DOHH2 (cell line): ENCODE measurements around the gene MARCHF9.

Experiments
- H3F3A ChIP-seq: fragments of 200-600 bp; sonication (generic), shearing (Covaris generic); 2 replicates; pipeline ENCODE4 v1.6.0; 2016; ENCODE audit warnings: antibody characterized with exemption, mild to moderate bottlenecking; ENCODE audit not compliant: control insufficient read depth, insufficient read depth
- H3K27ac ChIP-seq: fragments of 200-600 bp; sonication (generic); 2 replicates; pipeline ENCODE4 v1.5.1; 2014; ENCODE audit warnings: low read depth, mild to moderate bottlenecking, low read length, moderate library complexity
- H3K27me3 ChIP-seq: fragments of 200-600 bp; sonication (generic); 2 replicates; pipeline ENCODE4 v1.6.1; 2014; ENCODE audit warnings: mild to moderate bottlenecking, low read length, mixed read lengths; ENCODE audit not compliant: control insufficient read depth
- H3K36me3 ChIP-seq: fragments of 200-600 bp; sonication (generic); 2 replicates; pipeline ENCODE4 v1.6.1; 2014; ENCODE audit warnings: mild to moderate bottlenecking, low read length, moderate library complexity, mixed read lengths; ENCODE audit not compliant: control insufficient read depth
- H3K4me1 ChIP-seq: fragments of 200-600 bp; sonication (generic); 2 replicates; pipeline ENCODE4 v1.6.1; 2014; ENCODE audit warnings: mild to moderate bottlenecking, low read length, mixed read lengths; ENCODE audit not compliant: control insufficient read depth
- H3K4me2 ChIP-seq: fragments of 200-600 bp; sonication (generic); 2 replicates; pipeline ENCODE4 v1.6.0; 2014; ENCODE audit warnings: mild to moderate bottlenecking, low read length, moderate library complexity
- H3K4me3 ChIP-seq: fragments of 200-600 bp; sonication (generic); 2 replicates; pipeline ENCODE4 v1.5.1; 2014; ENCODE audit warnings: mild to moderate bottlenecking, low read length, mixed read lengths
- H3K79me2 ChIP-seq: fragments of 200-600 bp; sonication (generic); 2 replicates; pipeline ENCODE4 v1.6.1; 2014; ENCODE audit warnings: mild to moderate bottlenecking, low read length, mixed read lengths; ENCODE audit not compliant: control insufficient read depth
- H3K9me2 ChIP-seq: fragments of 200-600 bp; sonication (generic); replicated peaks from 2 replicates; pipeline ENCODE4 v1.6.1; 2014; ENCODE audit warnings: mild to moderate bottlenecking, low read length, mixed read lengths; ENCODE audit not compliant: control insufficient read depth
- H3K9me3 ChIP-seq: fragments of 200-600 bp; sonication (generic); 2 replicates; pipeline ENCODE4 v1.6.1; 2014; ENCODE audit warnings: antibody characterized with exemption, low read length, mixed read lengths; ENCODE audit not compliant: control insufficient read depth, insufficient read depth
- H4K20me1 ChIP-seq: fragments of 200-600 bp; sonication (generic); 2 replicates; pipeline ENCODE4 v1.6.0; 2014; ENCODE audit warnings: low read depth, mild to moderate bottlenecking, antibody characterized with exemption, low read length, moderate library complexity; ENCODE audit not compliant: control insufficient read depth, insufficient read depth
- CTCF ChIP-seq: fragments of 200-600 bp; sonication (generic); IDR thresholded peaks from one replicate; pipeline ENCODE4 v1.5.1; 2014; ENCODE audit warnings: antibody characterized with exemption, mild to moderate bottlenecking, low read depth, low read length; ENCODE audit not compliant: poor library complexity, severe bottlenecking
- EZH2phosphoT487 ChIP-seq: fragments of 200-600 bp; sonication (generic); IDR thresholded peaks from 2 replicates; pipeline ENCODE4 v1.6.1; 2017; ENCODE audit warnings: borderline replicate concordance, mild to moderate bottlenecking, antibody characterized with exemption, low read length, moderate library complexity, mixed read lengths

The MARCHF9 gene

GRCh38 chr12:57739914-57740538, 14.9 kb upstream of the MARCHF9 start:
- H3K9me3 ChIP-seq: no peaks in the 10 kb centered on the region
- no peak for TF ChIP-seq CTCF
- TF ChIP-seq EZH2phosphoT487: no peak
- peaks cover 33% of the 10 kb centered on the region for H3K79me2 ChIP-seq
- no peaks in the 10 kb centered on the region for H3K9me2 ChIP-seq
- H3K4me2 ChIP-seq: peak overlapping the region; percentile 93
- no peak overlapping the region for H3K4me3 ChIP-seq
- no peak overlapping the region for H3K27ac ChIP-seq
- H3K4me1 ChIP-seq: peaks cover 49% of the 10 kb centered on the region
- no peaks in the 10 kb centered on the region for H3K27me3 ChIP-seq
- no peaks in the 10 kb centered on the region for H4K20me1 ChIP-seq
- H3K36me3 ChIP-seq: peaks cover 1% of the 10 kb centered on the region; the same call in 1 of the 2 replicates
- peaks cover 2% of the 10 kb centered on the region; the same call in 1 of the 2 replicates for H3F3A ChIP-seq

GRCh38 chr12:57740656-57741412, 14.1 kb upstream of the MARCHF9 start:
- TF ChIP-seq CTCF: no peak
- TF ChIP-seq EZH2phosphoT487: no peak
- Histone ChIP-seq H3K4me2 (peak overlapping the region; percentile 93), H3K36me3 (peaks cover 8% of the 10 kb centered on the region), H4K20me1 (no peaks in the 10 kb centered on the region), H3K9me2 (no peaks in the 10 kb centered on the region), H3K27me3 (no peaks in the 10 kb centered on the region), H3K27ac (peak overlapping the region; percentile 43), H3K4me1 (peaks cover 55% of the 10 kb centered on the region), H3F3A (peaks cover 6% of the 10 kb centered on the region), H3K9me3 (no peaks in the 10 kb centered on the region), H3K4me3 (peak overlapping the region; percentile 83), H3K79me2 (peaks cover 41% of the 10 kb centered on the region)

GRCh38 chr12:57741413-57741789, 13.5 kb upstream of the MARCHF9 start:
- peaks cover 13% of the 10 kb centered on the region for H3K36me3 ChIP-seq
- H4K20me1 ChIP-seq: no peaks in the 10 kb centered on the region
- peak overlapping the region; percentile 83 for H3K4me3 ChIP-seq
- H3K4me2 ChIP-seq: peak overlapping the region; percentile 93
- no peaks in the 10 kb centered on the region for H3K27me3 ChIP-seq
- no peaks in the 10 kb centered on the region for H3K9me3 ChIP-seq
- no peak for TF ChIP-seq EZH2phosphoT487
- TF ChIP-seq CTCF: no peak
- H3K9me2 ChIP-seq: no peaks in the 10 kb centered on the region
- H3K27ac ChIP-seq: peak overlapping the region; percentile 43
- H3K79me2 ChIP-seq: peaks cover 41% of the 10 kb centered on the region
- peaks cover 11% of the 10 kb centered on the region for H3F3A ChIP-seq
- peaks cover 60% of the 10 kb centered on the region for H3K4me1 ChIP-seq
